OCI-LY1 (cell line): ENCODE measurements around the gene CACNA2D3.

ENCODE experiments used
- H2AFZ ChIP-seq: fragments of 200-600 bp; sonication (generic), shearing (Covaris generic); 2 replicates; pipeline ENCODE4 v1.6.0; 2014; ENCODE audit warnings: antibody characterized with exemption, mild to moderate bottlenecking, low read length
- H3F3A ChIP-seq: fragments of 200-600 bp; sonication (generic), shearing (Covaris generic); 2 replicates; pipeline ENCODE4 v1.6.0; 2014; ENCODE audit warnings: mild to moderate bottlenecking, antibody characterized with exemption, low read length, moderate library complexity; ENCODE audit not compliant: insufficient read depth
- H3K27ac ChIP-seq: fragments of 200-600 bp; sonication (generic); 2 replicates; pipeline ENCODE4 v1.5.1; 2014; ENCODE audit warnings: low read length, mixed run types, mild to moderate bottlenecking, low read depth; ENCODE audit not compliant: poor library complexity, severe bottlenecking
- H3K27me3 ChIP-seq: fragments of 200-600 bp; sonication (generic); 2 replicates; pipeline ENCODE4 v1.6.0; 2014; ENCODE audit warnings: antibody characterized with exemption, mild to moderate bottlenecking, low read length, moderate library complexity; ENCODE audit not compliant: insufficient read depth
- H3K36me3 ChIP-seq: fragments of 200-600 bp; sonication (generic); 2 replicates; pipeline ENCODE4 v1.6.1; 2014; ENCODE audit warnings: mild to moderate bottlenecking, antibody characterized with exemption, low read length, moderate library complexity, mixed read lengths; ENCODE audit not compliant: insufficient read depth
- H3K4me1 ChIP-seq: fragments of 200-600 bp; sonication (generic); 2 replicates; pipeline ENCODE4 v1.5.1; 2014; ENCODE audit warnings: mild to moderate bottlenecking, low read length, moderate library complexity; ENCODE audit not compliant: insufficient read depth, severe bottlenecking
- H3K4me2 ChIP-seq: fragments of 200-600 bp; sonication (generic), shearing (Covaris generic); 2 replicates; pipeline ENCODE4 v1.6.1; 2014; ENCODE audit warnings: low read length
- H3K4me3 ChIP-seq: fragments of 200-600 bp; sonication (generic); 2 replicates; pipeline ENCODE4 v1.5.1; 2014; ENCODE audit warnings: low read length, low read depth, mild to moderate bottlenecking, mixed read lengths; ENCODE audit not compliant: poor library complexity, severe bottlenecking
- H3K79me2 ChIP-seq: fragments of 200-600 bp; shearing (Covaris generic); 2 replicates; pipeline ENCODE4 v1.6.1; 2016; ENCODE audit warnings: mixed run types, low read length, mixed read lengths; ENCODE audit not compliant: insufficient read depth
- H3K9ac ChIP-seq: fragments of 200-600 bp; sonication (generic), shearing (Covaris generic); 2 replicates; pipeline ENCODE4 v1.6.1; 2014; ENCODE audit warnings: mild to moderate bottlenecking, low read length, mixed read lengths
- H3K9me2 ChIP-seq: fragments of 200-600 bp; sonication (generic), shearing (Covaris generic); 2 replicates; pipeline ENCODE4 v1.6.1; 2014; ENCODE audit warnings: low read depth, mild to moderate bottlenecking, low read length, mixed read lengths
- H3K9me3 ChIP-seq: fragments of 200-600 bp; shearing (Covaris generic); 2 replicates; pipeline ENCODE4 v1.6.1; 2014; ENCODE audit warnings: low read length, mixed read lengths
- H4K20me1 ChIP-seq: fragments of 200-600 bp; sonication (generic), shearing (Covaris generic); 2 replicates; pipeline ENCODE4 v1.6.0; 2016; ENCODE audit warnings: mild to moderate bottlenecking, low read length; ENCODE audit not compliant: insufficient read depth
- EZH2 ChIP-seq: fragments of 200-600 bp; sonication (generic), shearing (Covaris generic); IDR thresholded peaks from 2 replicates; pipeline ENCODE4 v1.8.0; 2017; ENCODE audit warnings: borderline replicate concordance, mixed run types, mild to moderate bottlenecking, antibody characterized with exemption, low read length, moderate library complexity, mixed read lengths
- TF ChIP-seq, protein P1 (sequence below): fragments of 200-600 bp; sonication (generic), shearing (Covaris generic); IDR thresholded peaks from 2 replicates; pipeline ENCODE4 v1.5.1; 2017; ENCODE audit warnings: mild to moderate bottlenecking, antibody characterized with exemption, low read length, moderate library complexity, mixed read lengths

CACNA2D3 gene

DNA sequence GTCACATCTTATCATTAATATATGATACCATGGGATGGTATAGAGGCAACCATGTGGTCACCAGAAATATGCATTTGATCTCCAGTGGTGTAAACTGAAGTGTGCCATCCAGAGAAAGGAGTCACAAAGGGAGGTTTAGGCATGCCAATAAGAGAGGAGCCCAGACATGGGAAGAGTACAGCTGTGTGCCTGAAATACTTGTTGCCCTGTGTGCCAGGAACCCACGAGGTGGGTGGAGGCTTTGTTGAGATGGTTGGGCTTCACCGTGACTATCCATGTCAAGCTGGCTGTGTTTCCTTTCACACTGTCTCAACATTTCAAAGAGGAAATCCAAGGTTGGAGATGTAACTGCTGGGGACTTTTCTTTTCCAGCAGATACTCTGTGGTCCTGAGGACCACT lies 43.5 kb downstream of the CACNA2D3 start:
- H3K4me2 ChIP-seq = no peak overlapping the region
- H3K9me2 ChIP-seq = no peaks in the 10 kb centered on the region
- no peaks in the 10 kb centered on the region for H3K9me3 ChIP-seq
- no peaks in the 10 kb centered on the region for H3F3A ChIP-seq
- no peak overlapping the region for H2AFZ ChIP-seq
- no peaks in the 10 kb centered on the region for H4K20me1 ChIP-seq
- H3K27ac ChIP-seq = no peak overlapping the region
- no peaks in the 10 kb centered on the region for H3K79me2 ChIP-seq
- no peak overlapping the region for H3K9ac ChIP-seq
- H3K36me3 ChIP-seq = no peaks in the 10 kb centered on the region
- TF ChIP-seq, protein P1, sequence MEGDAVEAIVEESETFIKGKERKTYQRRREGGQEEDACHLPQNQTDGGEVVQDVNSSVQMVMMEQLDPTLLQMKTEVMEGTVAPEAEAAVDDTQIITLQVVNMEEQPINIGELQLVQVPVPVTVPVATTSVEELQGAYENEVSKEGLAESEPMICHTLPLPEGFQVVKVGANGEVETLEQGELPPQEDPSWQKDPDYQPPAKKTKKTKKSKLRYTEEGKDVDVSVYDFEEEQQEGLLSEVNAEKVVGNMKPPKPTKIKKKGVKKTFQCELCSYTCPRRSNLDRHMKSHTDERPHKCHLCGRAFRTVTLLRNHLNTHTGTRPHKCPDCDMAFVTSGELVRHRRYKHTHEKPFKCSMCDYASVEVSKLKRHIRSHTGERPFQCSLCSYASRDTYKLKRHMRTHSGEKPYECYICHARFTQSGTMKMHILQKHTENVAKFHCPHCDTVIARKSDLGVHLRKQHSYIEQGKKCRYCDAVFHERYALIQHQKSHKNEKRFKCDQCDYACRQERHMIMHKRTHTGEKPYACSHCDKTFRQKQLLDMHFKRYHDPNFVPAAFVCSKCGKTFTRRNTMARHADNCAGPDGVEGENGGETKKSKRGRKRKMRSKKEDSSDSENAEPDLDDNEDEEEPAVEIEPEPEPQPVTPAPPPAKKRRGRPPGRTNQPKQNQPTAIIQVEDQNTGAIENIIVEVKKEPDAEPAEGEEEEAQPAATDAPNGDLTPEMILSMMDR = no peak
- TF ChIP-seq EZH2 = no peak
- H3K4me3 ChIP-seq = no peak overlapping the region
- H3K4me1 ChIP-seq = no peaks in the 10 kb centered on the region
- no peaks in the 10 kb centered on the region for H3K27me3 ChIP-seq

DNA sequence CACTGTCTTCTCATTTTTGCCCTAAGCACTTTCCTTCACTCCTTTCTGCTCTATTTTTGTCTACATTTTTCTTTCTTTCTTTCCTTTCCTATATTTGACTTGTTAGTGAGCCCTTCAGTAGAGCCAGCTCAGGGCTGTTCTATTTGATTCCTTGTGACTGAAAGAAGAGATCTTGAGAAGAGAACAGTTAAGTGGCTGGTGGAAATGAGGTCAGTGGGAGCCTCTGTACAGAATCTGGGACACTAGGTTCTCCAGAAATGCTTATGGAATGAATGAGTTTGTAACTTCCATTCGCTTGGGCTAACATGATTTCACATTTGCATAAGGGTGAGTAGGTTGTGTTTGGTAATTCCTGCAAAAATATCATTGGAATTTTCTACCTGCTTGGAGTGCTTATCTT lies 45.6 kb downstream of the CACNA2D3 start:
- TF ChIP-seq, protein P1 = no peak
- no peak for TF ChIP-seq EZH2
- no peaks in the 10 kb centered on the region for H3K36me3 ChIP-seq
- no peaks in the 10 kb centered on the region for H3K79me2 ChIP-seq
- H2AFZ ChIP-seq = no peak overlapping the region
- no peaks in the 10 kb centered on the region for H4K20me1 ChIP-seq
- H3K27ac ChIP-seq = no peak overlapping the region
- no peaks in the 10 kb centered on the region for H3K9me3 ChIP-seq
- no peak overlapping the region for H3K9ac ChIP-seq
- no peaks in the 10 kb centered on the region for H3K27me3 ChIP-seq
- H3K9me2 ChIP-seq = no peaks in the 10 kb centered on the region
- no peak overlapping the region for H3K4me2 ChIP-seq
- no peaks in the 10 kb centered on the region for H3K4me1 ChIP-seq
- no peak overlapping the region for H3K4me3 ChIP-seq
- H3F3A ChIP-seq = no peaks in the 10 kb centered on the region

DNA sequence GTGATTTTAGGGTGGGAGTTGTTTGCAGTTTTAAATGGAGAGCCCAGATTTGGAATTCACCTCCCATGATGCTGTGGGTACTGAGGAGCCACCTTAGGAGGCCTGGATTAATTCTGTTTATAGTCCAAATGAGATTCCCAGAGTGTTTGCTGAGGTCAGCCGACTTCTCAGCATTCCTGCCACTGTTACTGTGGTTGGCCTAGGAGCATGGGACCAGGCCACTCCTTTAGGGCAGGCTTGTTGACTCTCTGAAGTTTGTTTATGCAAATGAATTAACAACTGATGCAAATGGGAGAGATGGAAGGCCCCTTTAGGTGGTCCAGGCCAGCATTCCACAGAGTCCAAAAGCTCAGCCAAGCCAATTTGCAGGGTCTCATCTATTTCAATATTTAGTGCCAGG lies 46.1 kb downstream of the CACNA2D3 start:
- H3K9ac ChIP-seq = no peak overlapping the region
- H3K4me3 ChIP-seq = no peak overlapping the region
- no peaks in the 10 kb centered on the region for H3K9me3 ChIP-seq
- H3F3A ChIP-seq = no peaks in the 10 kb centered on the region
- no peaks in the 10 kb centered on the region for H4K20me1 ChIP-seq
- H3K4me1 ChIP-seq = no peaks in the 10 kb centered on the region
- no peak overlapping the region for H3K4me2 ChIP-seq
- no peak overlapping the region for H3K27ac ChIP-seq
- H3K9me2 ChIP-seq = no peaks in the 10 kb centered on the region
- TF ChIP-seq EZH2 = no peak
- TF ChIP-seq, protein P1 = no peak
- H3K36me3 ChIP-seq = no peaks in the 10 kb centered on the region
- H3K79me2 ChIP-seq = no peaks in the 10 kb centered on the region
- H2AFZ ChIP-seq = no peak overlapping the region
- H3K27me3 ChIP-seq = no peaks in the 10 kb centered on the region
